HG02610 (cell line): ENCODE measurements around the gene GEMIN2.
"Not testable (repeated sequence)": the region's sequence is repeated elsewhere in the genome, so short reads cannot be mapped to it uniquely, and the experiment has no call there.

Experiments
- ATAC-seq: cut with Tn5 transposase; IDR thresholded peaks from one replicate; pipeline ENCODE4 v1.9.1; 2021; ENCODE audit warnings: mild to moderate bottlenecking, moderate library complexity; ENCODE audit not compliant: unreplicated experiment

Gene GEMIN2

GRCh38 chr14:39109893-39110715 is 4.0 kb upstream of the GEMIN2 start:
- ATAC-seq = no peak

GRCh38 chr14:39113685-39114072 is 444 bp upstream of the GEMIN2 start:
- no peak for ATAC-seq

GRCh38 chr14:39122330-39123138 is 8.4 kb downstream of the GEMIN2 start:
- ATAC-seq = no peak

DNA sequence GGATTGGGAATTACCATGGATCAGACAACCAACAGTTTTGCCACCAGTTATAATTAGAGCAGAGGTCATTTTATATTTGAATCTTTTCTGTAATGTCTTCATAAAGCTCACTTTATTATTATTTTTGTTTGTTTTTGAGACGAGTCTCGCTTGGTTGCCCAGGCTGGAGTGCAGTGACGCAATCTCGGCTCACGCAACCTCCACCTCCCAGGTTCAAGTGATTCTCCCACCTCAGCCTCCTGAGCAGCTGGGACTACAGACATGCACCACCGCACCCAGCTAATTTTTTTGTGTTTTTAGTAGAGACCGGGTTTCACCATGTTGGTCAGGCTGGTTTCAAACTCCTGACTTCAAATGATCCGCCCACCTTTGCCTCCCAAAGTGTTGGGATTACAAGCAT is 23.7 kb downstream of the GEMIN2 start:
- ATAC-seq = not testable (repeated sequence)

- ATAC-seq = no peak
Measured at GRCh38 chr14:39138440-39138839, 24.3 kb downstream of the GEMIN2 start.

DNA sequence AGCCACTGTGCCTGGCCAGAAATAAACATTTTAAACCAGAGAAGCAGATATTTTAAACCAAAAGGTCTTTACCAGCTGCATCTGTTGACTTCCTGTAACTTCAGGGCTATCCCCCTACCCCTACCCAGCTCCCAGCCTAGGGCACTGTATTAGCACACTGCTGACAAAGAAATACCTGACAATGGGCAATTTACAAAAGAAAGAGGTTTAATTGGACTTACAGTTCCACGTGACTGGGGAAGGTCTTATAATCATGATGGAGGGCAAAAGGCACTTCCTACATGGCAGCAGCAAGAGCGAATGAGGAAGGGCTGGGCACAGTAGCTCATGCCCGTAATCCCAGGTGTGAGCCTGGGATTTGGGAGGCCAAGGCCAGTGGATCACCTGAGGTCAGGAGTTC is 26.0 kb downstream of the GEMIN2 start:
- no peak for ATAC-seq

DNA sequence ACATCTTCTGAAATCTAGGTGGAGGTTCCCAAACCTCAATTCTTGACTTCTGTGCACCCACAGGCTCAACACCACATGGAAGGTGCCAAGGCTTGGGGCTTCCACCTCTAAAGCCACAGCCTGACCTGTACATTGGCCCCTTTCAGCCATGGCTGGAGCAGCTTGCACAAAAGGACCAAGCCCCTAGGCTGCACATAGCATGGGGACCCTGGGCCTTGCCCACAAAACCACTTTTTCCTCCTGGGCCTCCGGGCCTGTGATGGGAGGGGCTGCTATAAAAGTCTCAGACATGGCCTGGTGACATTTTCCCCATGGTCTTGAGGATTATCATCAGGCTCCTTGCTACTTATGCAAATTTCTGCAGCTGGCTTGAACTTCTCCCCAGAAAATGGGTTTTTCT is 27.5 kb downstream of the GEMIN2 start:
- ATAC-seq = not testable (repeated sequence)

- not testable (repeated sequence) for ATAC-seq
Measured at GRCh38 chr14:39143226-39143625, 29.1 kb downstream of the GEMIN2 start.

DNA sequence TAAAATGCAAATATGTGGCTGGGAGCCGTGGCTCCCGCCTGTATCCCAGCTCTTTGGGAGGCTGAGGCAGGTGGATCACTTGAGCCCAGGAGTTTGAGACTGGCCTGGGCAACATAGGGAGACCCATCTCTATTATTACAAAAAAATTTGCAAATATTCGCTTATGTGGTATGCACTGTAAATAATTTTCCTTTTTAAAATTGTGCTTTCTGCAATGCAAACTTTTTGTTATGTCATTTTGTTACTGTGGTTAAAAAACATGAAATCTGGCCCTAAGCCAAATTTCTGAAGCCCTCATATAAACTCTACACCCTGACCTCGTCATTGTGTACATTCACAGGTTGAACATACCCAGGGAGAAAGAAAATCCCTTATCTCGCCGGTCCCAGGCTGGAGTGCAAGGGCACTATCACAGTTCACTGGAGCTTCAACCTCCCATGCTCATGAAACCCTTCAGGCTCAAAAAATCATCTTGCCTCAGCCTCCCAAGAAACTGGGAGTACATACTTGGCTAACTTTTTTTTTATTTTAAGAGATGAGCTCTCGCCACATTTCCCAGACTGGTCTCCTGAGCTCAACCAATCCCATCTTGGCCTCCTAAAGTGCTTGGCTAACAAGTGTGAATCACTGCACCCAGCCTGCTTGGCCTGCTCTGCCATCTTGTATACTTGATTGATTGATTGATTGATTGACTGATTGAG is 31.3 kb downstream of the GEMIN2 start:
- no peak for ATAC-seq

GRCh38 chr14:39154594-39155189 is 40.6 kb downstream of the GEMIN2 start:
- ATAC-seq = no peak

GRCh38 chr14:39157491-39157890 is 43.4 kb downstream of the GEMIN2 start:
- no peak for ATAC-seq

- no peak for ATAC-seq
Measured at GRCh38 chr14:39158222-39158858, 44.2 kb downstream of the GEMIN2 start.

GRCh38 chr14:39160494-39160893 is 46.4 kb downstream of the GEMIN2 start:
- no peak for ATAC-seq

GRCh38 chr14:39167797-39168320 is 53.7 kb downstream of the GEMIN2 start:
- ATAC-seq = not testable (repeated sequence)

GRCh38 chr14:39168591-39168990 is 54.5 kb downstream of the GEMIN2 start:
- no peak for ATAC-seq

GRCh38 chr14:39169541-39169900 is 55.4 kb downstream of the GEMIN2 start:
- ATAC-seq = no peak

DNA sequence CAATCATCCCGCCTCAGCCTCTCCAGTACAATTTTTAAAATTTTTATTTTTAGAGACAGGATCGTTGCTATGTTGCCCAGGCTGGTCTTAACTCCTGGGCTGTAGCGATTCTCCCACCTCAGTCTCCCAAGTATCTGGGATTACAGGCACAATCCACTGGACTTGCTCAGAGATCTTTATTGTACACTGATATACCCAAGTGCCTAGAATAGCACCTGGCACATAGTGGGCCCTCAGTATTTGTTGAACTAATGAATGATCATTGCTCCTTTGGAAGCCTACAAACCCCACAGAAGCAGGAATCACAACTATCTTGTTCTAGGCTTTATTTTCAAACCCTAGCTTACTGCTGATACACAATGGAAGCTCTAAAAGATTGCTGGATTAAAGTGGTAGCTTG is 59.1 kb downstream of the GEMIN2 start:
- no peak for ATAC-seq

GRCh38 chr14:39174560-39175444 is 60.7 kb downstream of the GEMIN2 start, which contains the start of gene PNN:
TSS of gene PNN (plus strand) at chr14:39175254. CDS start at chr14:39175280, 26 bp downstream.
- peak; percentile 92 for ATAC-seq
